ENCODE measurements around the gene ABHD5. TPM values are rescaled to one million over a fixed set of nuclear protein-coding genes. Genes with fewer than 3 reads are reported as not detected.

The ABHD5 gene
- 10.4 and 12.8 TPM in 2 replicates for polyA plus RNA-seq (2012; rRNA removed)
- 14.0 and 14.4 TPM in 2 replicates for polyA plus RNA-seq (2012; cell fraction: cytosol; rRNA removed)
- 8.1 and 12.2 TPM in 2 replicates for polyA plus RNA-seq (2012; cell fraction: nucleus; rRNA removed)

DNA sequence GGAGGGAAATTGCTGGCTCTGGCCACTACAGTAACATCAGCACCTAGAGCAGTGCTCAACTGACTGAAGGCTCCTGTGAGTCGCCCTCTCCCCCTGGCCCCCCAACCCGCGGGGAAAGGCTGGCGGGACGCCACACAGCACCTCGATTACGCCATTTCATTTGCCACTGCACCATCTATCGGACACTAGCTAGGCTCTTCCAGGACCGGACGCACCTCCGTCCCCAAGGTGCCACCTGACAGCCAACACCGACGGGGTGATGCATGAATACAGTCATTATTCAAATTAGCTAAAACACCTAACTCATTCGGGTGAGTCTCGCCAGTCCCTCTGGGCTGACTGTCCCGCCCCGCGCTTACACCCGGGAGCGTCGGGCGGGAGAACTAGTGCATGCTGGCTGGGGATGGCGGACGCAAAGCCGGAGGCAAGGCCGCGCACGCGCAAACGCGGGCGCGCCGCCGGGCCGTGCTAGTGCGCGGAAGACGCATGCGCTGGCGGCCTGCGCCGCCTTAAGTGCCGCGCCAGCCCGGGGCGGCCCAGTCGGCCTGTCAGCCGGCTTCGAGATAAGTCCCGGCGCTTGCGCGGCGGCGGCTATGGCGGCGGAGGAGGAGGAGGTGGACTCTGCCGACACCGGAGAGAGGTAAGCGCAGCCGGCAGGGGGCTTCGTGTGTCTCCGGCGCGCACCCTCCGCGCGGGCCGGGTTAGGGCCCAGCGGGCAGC is at the start of gene ABHD5:
Gene ABHD5 (plus strand): TSS at position 539 of the 720 bp plus-strand sequence. CDS start 55 bp downstream, at position 594.
- CTCF ChIA-PET, result interaction anchor here (0.5 to 1.6 kb wide), 4 partner anchors 10 to 78 kb away, joined by 3 to 6 read pairs (median 4); no protein-coding TSS in a partner anchor
- no peaks in the 10 kb centered on the region for H4K20me1 ChIP-seq (ENCODE audit: insufficient read depth)
- H3K27me3 ChIP-seq (ENCODE audit: insufficient read depth), result no peaks in the 10 kb centered on the region
- no peaks in the 10 kb centered on the region for H3K9me3 ChIP-seq
- TF ChIP-seq, protein P1, sequence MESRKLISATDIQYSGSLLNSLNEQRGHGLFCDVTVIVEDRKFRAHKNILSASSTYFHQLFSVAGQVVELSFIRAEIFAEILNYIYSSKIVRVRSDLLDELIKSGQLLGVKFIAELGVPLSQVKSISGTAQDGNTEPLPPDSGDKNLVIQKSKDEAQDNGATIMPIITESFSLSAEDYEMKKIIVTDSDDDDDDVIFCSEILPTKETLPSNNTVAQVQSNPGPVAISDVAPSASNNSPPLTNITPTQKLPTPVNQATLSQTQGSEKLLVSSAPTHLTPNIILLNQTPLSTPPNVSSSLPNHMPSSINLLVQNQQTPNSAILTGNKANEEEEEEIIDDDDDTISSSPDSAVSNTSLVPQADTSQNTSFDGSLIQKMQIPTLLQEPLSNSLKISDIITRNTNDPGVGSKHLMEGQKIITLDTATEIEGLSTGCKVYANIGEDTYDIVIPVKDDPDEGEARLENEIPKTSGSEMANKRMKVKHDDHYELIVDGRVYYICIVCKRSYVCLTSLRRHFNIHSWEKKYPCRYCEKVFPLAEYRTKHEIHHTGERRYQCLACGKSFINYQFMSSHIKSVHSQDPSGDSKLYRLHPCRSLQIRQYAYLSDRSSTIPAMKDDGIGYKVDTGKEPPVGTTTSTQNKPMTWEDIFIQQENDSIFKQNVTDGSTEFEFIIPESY (IDR thresholded peaks at IDR 0.05; ENCODE audit: borderline replicate concordance, low read depth), result no peak; the same call in 1 of the 2 replicates
- TF ChIP-seq, protein P2, sequence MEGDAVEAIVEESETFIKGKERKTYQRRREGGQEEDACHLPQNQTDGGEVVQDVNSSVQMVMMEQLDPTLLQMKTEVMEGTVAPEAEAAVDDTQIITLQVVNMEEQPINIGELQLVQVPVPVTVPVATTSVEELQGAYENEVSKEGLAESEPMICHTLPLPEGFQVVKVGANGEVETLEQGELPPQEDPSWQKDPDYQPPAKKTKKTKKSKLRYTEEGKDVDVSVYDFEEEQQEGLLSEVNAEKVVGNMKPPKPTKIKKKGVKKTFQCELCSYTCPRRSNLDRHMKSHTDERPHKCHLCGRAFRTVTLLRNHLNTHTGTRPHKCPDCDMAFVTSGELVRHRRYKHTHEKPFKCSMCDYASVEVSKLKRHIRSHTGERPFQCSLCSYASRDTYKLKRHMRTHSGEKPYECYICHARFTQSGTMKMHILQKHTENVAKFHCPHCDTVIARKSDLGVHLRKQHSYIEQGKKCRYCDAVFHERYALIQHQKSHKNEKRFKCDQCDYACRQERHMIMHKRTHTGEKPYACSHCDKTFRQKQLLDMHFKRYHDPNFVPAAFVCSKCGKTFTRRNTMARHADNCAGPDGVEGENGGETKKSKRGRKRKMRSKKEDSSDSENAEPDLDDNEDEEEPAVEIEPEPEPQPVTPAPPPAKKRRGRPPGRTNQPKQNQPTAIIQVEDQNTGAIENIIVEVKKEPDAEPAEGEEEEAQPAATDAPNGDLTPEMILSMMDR (IDR thresholded peaks at IDR 0.05), result peak; percentile 36
- TF ChIP-seq NFIC (IDR thresholded peaks at IDR 0.05; ENCODE audit: borderline replicate concordance) (0 out of 2 replicates have a peak, but pooled peaks have one; percentile 1), TEAD4 (IDR thresholded peaks at IDR 0.05; ENCODE audit: borderline replicate concordance, insufficient read depth) (0 out of 2 replicates have a peak, but pooled peaks have one; percentile 2), CHD2 (IDR thresholded peaks at IDR 0.05; ENCODE audit: low read length, partially characterized antibody) (peak; percentile 50), MXI1 (IDR thresholded peaks at IDR 0.05; ENCODE audit: low read depth, low read length) (peak; percentile 4; the same call in 1 of the 2 replicates), SIN3A (IDR thresholded peaks at IDR 0.05; ENCODE audit: borderline replicate concordance, low read depth, low read length) (peak; percentile 93), YY1 (IDR thresholded peaks at IDR 0.05; ENCODE audit: low read depth) (peak; percentile 78; the same call in 1 of the 2 replicates), FOXJ3 (CRISPR knock-in tag; IDR thresholded peaks at IDR 0.05) (no peak), NRF1 (IDR thresholded peaks at IDR 0.05; ENCODE audit: low read depth, low read length) (peak; percentile 94), JUND (IDR thresholded peaks at IDR 0.05) (no peak), GATA2 (CRISPR knock-in tag; IDR thresholded peaks at IDR 0.05) (no peak; the same call in 1 of the 2 replicates), POLR2AphosphoS5 (IDR thresholded peaks at IDR 0.05; ENCODE audit: low read depth, low read length) (peak; percentile 86), ELF1 (IDR thresholded peaks at IDR 0.05) (no peak), SMC3 (IDR thresholded peaks at IDR 0.05; ENCODE audit: low read depth, low read length) (peak; percentile 35), GABPA (IDR thresholded peaks at IDR 0.05; ENCODE audit: low read depth) (no peak), RFX5 (IDR thresholded peaks at IDR 0.05; ENCODE audit: low read length) (no peak), TAF1 (IDR thresholded peaks at IDR 0.05; ENCODE audit: borderline replicate concordance, low read depth, low read length) (peak; percentile 75), RAD21 (IDR thresholded peaks at IDR 0.05; ENCODE audit: low read length) (peak; percentile 39)
- TF ChIP-seq, protein P3, sequence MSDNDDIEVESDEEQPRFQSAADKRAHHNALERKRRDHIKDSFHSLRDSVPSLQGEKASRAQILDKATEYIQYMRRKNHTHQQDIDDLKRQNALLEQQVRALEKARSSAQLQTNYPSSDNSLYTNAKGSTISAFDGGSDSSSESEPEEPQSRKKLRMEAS (IDR thresholded peaks at IDR 0.05; ENCODE audit: low read depth), result peak; percentile 99
- TF ChIP-seq, protein P4, sequence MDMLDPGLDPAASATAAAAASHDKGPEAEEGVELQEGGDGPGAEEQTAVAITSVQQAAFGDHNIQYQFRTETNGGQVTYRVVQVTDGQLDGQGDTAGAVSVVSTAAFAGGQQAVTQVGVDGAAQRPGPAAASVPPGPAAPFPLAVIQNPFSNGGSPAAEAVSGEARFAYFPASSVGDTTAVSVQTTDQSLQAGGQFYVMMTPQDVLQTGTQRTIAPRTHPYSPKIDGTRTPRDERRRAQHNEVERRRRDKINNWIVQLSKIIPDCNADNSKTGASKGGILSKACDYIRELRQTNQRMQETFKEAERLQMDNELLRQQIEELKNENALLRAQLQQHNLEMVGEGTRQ (IDR thresholded peaks at IDR 0.05; ENCODE audit: borderline replicate concordance, low read depth, low read length), result no peak
- TF ChIP-seq, protein P5, sequence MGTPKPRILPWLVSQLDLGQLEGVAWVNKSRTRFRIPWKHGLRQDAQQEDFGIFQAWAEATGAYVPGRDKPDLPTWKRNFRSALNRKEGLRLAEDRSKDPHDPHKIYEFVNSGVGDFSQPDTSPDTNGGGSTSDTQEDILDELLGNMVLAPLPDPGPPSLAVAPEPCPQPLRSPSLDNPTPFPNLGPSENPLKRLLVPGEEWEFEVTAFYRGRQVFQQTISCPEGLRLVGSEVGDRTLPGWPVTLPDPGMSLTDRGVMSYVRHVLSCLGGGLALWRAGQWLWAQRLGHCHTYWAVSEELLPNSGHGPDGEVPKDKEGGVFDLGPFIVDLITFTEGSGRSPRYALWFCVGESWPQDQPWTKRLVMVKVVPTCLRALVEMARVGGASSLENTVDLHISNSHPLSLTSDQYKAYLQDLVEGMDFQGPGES (IDR thresholded peaks at IDR 0.05; ENCODE audit: low read depth, low read length), result no peak
- H3K36me3 ChIP-seq (replicated peaks in 1 of 2; ENCODE audit: control insufficient read depth in 1 of 2, insufficient read depth in 2 of 2, low read length in 1 of 2), result no peaks in the 10 kb centered on the region
- peaks cover 4% of the 10 kb centered on the region for H3F3A ChIP-seq (replicated peaks; ENCODE audit: insufficient read depth)
- H3K4me3 ChIP-seq (ENCODE audit: low read depth in 2 of 2, low read length in 1 of 2), result peak within 1 kb of the TSS; percentile 78 to 93
- POLR2A ChIA-PET, result interaction anchor here (0.7 to 1.0 kb wide), 2 partner anchors 12 to 82 kb away, joined by 3 read pairs; no protein-coding TSS in a partner anchor
- peak; percentile 97 for DNase-seq
- peaks cover 40% of the 10 kb centered on the region for H3K79me2 ChIP-seq (ENCODE audit: insufficient read depth)
- WGBS (ENCODE audit: low lambda C conversion rate), result 2% methylated on average over 11 of the region's 71 CpGs
- H3K4me1 ChIP-seq (ENCODE audit: control insufficient read depth in 1 of 2, insufficient read depth in 2 of 2, low read depth in 1 of 2, low read length in 1 of 2), result peaks cover 0 to 12% of the 10 kb centered on the region in 2 experiments; a peak in 3 of 4 replicates
- H3K4me2 ChIP-seq, result peak within 1 kb of the TSS; percentile 92
- H3K27ac ChIP-seq (ENCODE audit: low read depth in 2 of 2, low read length in 1 of 2), result peak within 1 kb of the TSS; percentile 64 to 79
- H3K9ac ChIP-seq, result peak within 1 kb of the TSS; percentile 82
- peak within 1 kb of the TSS; percentile 95 for H2AFZ ChIP-seq (ENCODE audit: low read depth)
- H3K9me2 ChIP-seq, result no peaks in the 10 kb centered on the region
